Cardiac fibroblast (primary cell): ENCODE measurements around the gene RBM7.

Source experiments
- DNase-seq, 2 donors: peaks; one replicate each; pipeline versions ENCODE4 v3.0.0 to v3.0.0-alpha.2; 2010; ENCODE audit warnings: low read depth in 2 of 2
- H3K4me3 ChIP-seq, 2 donors: replicated peaks in 1 of 2; 1 replicate in 1 of 2; 2 replicates in 1 of 2; pipeline ENCODE4 v1.5.1; 2011; ENCODE audit warnings: low read depth in 2 of 2, low read length in 2 of 2, mild to moderate bottlenecking in 2 of 2, moderate library complexity in 1 of 2
- TF ChIP-seq, protein P1 (sequence below): IDR thresholded peaks from one replicate; pipeline ENCODE4 v1.5.1; 2011; ENCODE audit warnings: low read depth, mild to moderate bottlenecking, low read length, inconsistent platforms

The RBM7 gene

DNA sequence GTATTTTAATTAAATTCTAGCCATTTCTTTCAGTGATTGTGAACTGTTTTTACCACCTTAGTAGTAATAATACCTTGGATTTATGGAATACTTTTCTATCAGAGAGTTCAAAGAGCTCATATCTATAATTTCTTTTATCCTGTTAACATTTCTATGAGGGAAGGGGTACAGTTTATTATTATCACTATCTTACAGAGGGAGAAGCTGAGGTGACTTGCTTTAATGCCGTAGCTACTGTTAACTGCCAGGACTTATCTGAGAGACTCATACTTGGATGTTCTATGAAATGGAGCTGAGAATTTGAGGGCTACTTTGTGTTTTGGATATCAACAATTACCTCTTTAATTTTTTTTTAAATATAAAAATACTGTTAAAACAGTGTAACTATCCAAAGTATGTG lies 42.1 kb downstream of the RBM7 start:
- H3K4me3 ChIP-seq = no peak overlapping the region
- DNase-seq = no peak
- TF ChIP-seq, protein P1, sequence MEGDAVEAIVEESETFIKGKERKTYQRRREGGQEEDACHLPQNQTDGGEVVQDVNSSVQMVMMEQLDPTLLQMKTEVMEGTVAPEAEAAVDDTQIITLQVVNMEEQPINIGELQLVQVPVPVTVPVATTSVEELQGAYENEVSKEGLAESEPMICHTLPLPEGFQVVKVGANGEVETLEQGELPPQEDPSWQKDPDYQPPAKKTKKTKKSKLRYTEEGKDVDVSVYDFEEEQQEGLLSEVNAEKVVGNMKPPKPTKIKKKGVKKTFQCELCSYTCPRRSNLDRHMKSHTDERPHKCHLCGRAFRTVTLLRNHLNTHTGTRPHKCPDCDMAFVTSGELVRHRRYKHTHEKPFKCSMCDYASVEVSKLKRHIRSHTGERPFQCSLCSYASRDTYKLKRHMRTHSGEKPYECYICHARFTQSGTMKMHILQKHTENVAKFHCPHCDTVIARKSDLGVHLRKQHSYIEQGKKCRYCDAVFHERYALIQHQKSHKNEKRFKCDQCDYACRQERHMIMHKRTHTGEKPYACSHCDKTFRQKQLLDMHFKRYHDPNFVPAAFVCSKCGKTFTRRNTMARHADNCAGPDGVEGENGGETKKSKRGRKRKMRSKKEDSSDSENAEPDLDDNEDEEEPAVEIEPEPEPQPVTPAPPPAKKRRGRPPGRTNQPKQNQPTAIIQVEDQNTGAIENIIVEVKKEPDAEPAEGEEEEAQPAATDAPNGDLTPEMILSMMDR = no peak

DNA sequence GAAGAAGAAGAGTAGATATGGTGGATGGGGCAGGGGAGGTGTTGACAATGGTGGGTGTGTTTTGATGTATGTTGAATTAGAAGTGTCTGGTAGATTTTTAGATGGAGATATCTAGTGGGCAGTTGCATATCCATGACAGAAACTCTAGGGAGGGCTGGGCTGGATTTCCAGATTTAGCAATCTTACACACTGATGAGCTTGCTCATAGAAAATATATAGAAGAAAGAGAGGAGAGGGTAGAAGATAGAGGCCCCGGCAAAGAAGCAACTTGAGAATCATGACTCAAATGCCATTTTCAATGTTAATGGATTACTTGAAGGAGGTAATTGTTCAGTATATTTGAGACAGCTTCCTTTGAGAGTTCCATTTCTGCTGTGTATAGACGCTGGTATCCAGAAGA lies 47.0 kb downstream of the RBM7 start:
- H3K4me3 ChIP-seq = no peak overlapping the region
- DNase-seq = peak in 1 of 2 donors; percentile 4
- TF ChIP-seq, protein P1 = no peak

DNA sequence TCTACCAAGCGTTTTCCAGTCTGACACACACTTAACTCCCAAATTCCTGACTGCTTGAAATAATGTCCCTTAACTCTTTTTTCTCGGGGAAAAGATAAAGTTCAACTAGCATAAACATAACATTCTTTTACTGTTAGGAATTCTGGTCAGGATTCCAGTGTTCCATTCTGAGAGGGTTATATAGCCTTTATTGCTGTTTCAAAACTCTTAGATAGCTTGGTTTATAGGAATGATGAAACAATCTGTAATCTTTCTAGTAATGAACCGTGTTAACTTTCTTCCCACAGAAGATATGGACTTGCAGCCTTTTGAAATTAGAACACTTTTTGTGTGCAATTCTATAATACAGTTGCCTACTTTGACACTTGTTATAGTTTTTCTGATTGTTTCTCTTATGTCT lies 47.4 kb downstream of the RBM7 start:
- TF ChIP-seq, protein P1 = no peak
- peak; percentile 8 to 42 for DNase-seq

DNA sequence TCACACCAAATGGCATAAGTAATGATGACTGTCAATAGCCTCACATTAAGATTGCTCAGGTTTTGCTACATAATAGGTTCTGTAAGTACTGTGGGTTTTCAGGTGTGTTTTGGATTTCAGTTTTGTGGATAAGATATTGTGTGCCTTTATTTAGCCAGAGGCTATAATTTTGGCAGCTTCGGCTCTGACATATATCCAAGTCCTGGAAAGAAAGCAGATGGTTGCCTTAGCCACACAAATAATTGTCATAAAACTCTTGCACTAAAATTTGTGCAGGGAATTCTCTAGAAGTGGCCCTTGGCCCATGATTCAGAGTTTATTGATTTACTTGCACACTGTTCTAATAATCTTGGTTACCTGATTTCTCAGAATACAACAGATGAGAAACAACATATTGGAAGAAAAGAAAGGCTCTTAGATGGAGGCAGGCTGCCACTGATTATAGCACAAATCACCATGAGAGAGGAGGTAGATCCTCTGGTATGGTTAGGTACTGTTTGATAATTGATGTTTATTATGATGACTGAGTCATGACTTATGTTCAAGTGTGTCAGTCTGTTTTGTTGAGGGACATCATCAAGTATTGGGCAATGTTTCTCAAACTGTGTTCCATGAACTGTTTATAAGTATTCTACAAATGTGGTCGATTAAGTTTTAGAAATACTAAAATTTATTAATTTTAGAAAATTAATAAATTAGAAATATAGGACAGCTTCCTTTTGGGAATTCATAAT lies 48.5 kb downstream of the RBM7 start:
- no peak overlapping the region for H3K4me3 ChIP-seq
- TF ChIP-seq, protein P1 = no peak
- DNase-seq = peak in 1 of 2 donors; percentile 40

More for the DNA sequence above, 47.4 kb downstream of the RBM7 start:
- H3K4me3 ChIP-seq = no peak overlapping the region

DNA sequence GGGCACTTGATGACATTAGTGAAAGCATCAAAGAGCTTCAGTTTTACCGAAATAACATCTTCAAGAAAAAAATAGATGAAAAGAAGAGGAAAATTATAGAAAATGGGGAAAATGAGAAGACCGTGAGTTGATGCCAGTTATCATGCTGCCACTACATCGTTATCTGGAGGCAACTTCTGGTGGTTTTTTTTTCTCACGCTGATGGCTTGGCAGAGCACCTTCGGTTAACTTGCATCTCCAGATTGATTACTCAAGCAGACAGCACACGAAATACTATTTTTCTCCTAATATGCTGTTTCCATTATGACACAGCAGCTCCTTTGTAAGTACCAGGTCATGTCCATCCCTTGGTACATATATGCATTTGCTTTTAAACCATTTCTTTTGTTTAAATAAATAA lies 49.4 kb downstream of the RBM7 start:
- no peak overlapping the region for H3K4me3 ChIP-seq
- TF ChIP-seq, protein P1 = no peak
- DNase-seq = no peak

DNA sequence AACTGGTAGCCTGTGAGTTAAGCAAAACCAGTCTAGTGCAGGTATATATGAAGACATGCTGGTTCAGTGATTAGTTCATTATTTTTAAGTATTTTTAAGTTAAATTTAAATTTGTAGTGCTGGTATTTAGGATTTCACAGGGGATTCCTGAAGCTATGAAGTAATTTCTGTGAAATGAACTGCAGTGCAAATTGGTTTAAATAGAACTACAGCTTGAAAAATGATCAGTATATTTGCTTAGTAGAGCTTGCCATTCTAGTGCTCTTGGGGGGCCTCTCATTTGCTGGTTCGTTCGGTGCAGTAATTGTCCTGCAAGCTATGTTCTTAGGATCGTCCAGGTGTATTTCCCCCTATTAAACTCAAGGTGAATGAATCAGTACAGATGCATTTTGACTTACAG lies 51.9 kb downstream of the RBM7 start:
- no peak for DNase-seq
- TF ChIP-seq, protein P1 = no peak
- no peak overlapping the region for H3K4me3 ChIP-seq
